SK-N-SH (cell line): ENCODE data around the gene NOP16.

Source experiments
- RAD21 ChIP-seq: IDR thresholded peaks from 2 replicates; pipeline ENCODE4 v1.6.1; 2012; ENCODE audit warnings: mild to moderate bottlenecking, low read length
- RFX5 ChIP-seq: IDR thresholded peaks from 2 replicates; pipeline ENCODE4 v1.6.1; 2012; ENCODE audit warnings: mild to moderate bottlenecking, improper control_type of control experiment, low read length
- RXRA ChIP-seq: IDR thresholded peaks from 2 replicates; pipeline ENCODE4 v1.4.0; 2012; ENCODE audit warnings: low read depth, mild to moderate bottlenecking, borderline replicate concordance
- SIN3A ChIP-seq: IDR thresholded peaks from 2 replicates; pipeline ENCODE4 v1.6.1; 2012; ENCODE audit warnings: low read depth, mild to moderate bottlenecking, low read length, moderate library complexity, borderline replicate concordance
- TEAD4 ChIP-seq: IDR thresholded peaks from 2 replicates; pipeline ENCODE4 v1.4.0; 2012; ENCODE audit warnings: mild to moderate bottlenecking, borderline replicate concordance; ENCODE audit not compliant: insufficient read depth
- TF ChIP-seq, protein P1 (sequence below): fragments of 200-600 bp; sonication (generic); IDR thresholded peaks from 2 replicates; pipeline ENCODE4 v1.6.1; 2017; ENCODE audit warnings: antibody characterized with exemption, mild to moderate bottlenecking, moderate library complexity

DNA sequence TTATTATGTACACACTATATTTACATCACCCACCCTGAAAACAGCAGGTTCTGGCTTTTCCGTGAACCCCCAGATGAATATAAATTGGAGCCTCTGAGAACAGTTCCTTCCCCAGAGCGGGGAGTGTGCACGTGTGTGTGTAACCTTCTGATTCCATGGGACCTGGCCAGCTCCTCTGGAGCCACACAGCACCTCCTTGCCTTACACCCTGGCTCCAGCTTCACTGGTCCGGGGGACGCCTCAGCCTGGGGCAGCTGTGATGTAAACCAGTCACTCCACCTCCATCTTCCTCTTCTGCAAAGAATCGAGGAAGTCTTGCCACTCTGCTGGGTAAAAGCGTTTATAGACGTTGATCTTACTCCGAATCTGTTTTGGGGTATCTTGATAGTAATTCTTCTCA is 4.4 kb downstream of the NOP16 start:
- TF ChIP-seq SIN3A: no peak
- TF ChIP-seq, protein P1, sequence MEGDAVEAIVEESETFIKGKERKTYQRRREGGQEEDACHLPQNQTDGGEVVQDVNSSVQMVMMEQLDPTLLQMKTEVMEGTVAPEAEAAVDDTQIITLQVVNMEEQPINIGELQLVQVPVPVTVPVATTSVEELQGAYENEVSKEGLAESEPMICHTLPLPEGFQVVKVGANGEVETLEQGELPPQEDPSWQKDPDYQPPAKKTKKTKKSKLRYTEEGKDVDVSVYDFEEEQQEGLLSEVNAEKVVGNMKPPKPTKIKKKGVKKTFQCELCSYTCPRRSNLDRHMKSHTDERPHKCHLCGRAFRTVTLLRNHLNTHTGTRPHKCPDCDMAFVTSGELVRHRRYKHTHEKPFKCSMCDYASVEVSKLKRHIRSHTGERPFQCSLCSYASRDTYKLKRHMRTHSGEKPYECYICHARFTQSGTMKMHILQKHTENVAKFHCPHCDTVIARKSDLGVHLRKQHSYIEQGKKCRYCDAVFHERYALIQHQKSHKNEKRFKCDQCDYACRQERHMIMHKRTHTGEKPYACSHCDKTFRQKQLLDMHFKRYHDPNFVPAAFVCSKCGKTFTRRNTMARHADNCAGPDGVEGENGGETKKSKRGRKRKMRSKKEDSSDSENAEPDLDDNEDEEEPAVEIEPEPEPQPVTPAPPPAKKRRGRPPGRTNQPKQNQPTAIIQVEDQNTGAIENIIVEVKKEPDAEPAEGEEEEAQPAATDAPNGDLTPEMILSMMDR: no peak
- TF ChIP-seq TEAD4: no peak
- TF ChIP-seq RXRA: no peak
- TF ChIP-seq RFX5: no peak
- no peak for TF ChIP-seq RAD21
